HTERT RPE-1 (cell line): ENCODE measurements around the gene PARD6A.
"Not testable (repeated sequence)": the region's sequence is repeated elsewhere in the genome, so short reads cannot be mapped to it uniquely, and the experiment has no call there.

Experiments used
- in situ Hi-C: fragments of 300-500 bp; cut with MboI; formaldehyde crosslinking; loops from 4 replicates; pipeline ENCODE4 v1.14.3; 2020; ENCODE audit warnings: low sequenced_read_pairs

PARD6A gene

DNA sequence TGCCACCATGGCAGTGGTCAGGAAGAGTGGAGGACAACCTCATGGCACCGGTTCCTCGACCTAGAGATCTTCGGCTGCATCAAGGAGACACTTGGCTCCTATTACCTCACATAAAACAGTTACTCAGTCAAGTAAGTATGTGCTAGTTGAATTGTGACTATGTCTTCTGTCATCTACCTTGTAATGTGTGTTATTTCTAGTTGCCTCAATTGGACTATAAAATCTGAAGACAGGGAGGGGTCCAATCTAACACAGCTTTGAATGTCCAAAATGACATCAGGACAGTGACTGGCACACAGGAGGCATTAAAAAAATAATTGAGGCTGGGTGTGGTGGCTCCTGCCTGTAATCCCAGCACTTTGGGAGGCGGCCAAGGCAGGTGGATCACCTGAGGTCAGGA is 23.0 kb downstream of the PARD6A start:
- in situ Hi-C loops, result no loop called here

DNA sequence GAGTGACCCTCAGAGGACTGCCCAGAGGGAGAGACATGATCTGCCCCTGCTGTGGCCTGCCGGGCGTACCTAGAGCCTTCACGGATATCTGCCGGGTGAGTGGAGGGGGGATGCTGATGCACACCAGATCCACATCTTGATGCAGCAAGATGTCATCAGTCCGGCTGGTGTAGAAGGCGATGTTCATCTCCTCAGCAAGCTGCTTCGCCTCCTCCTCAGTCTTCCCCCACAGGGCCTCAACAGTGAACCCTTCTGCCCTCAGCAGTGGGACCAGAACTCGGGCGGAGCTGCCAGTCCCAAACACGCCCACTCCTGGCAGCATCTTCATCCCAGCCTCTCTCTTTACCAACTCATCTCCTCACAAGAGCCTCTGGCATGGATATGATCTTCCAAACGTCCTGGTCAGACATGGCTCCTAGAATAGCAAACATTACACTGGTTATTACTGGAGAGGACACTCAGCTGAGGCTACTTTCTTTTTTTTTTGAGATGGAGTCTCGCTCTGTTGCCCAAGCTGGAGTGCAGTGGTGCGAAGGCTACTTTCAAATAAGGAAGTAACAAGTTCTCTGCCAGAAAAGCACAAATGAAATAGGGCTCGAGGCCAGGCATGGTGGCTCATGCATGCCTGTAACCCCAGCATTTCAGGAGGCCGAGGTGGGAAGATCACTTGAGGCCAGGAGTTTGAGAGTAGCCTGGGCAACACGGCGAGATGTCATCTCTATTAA is 24.8 kb downstream of the PARD6A start:
- in situ Hi-C loops, result no loop called here

DNA sequence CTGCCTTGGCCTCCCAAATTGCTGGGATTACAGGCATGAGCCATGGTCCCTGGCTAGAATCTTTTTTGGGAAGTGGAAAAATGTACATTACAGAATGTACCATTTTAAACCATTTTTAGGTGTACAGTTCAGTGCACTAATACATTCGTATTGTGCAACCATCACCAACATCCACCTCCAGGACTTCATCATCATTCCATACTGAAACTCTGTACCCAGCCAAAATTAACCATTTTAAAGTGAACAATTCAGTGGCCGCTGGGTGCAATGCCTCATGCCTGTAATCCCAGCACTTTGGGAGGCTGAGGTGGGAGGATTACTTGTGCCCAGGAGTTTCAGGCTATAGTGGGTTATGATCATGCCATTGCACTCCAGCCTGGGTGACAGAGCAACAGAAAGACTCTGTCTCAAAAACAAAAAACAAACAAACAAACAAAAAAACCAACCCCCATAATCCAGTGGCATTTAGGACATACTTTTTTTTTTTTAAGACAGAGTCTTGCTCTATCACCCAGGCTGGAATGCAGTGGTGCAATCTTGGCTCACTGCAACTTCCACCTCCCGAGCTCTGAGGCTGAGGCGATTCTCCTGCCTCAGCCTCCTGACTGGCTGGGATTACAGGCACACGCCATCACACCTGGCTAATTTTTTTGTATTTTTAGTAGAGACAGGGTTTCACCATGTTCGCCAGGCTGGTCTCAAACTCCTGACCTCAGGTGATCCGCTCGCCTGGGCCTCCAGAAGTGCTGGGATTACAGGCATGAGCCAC is 32.9 kb downstream of the PARD6A start:
- in situ Hi-C loops, result not testable (repeated sequence)

GRCh38 chr16:67694611-67695010 is 33.9 kb downstream of the PARD6A start:
- in situ Hi-C loops, result no loop called here

DNA sequence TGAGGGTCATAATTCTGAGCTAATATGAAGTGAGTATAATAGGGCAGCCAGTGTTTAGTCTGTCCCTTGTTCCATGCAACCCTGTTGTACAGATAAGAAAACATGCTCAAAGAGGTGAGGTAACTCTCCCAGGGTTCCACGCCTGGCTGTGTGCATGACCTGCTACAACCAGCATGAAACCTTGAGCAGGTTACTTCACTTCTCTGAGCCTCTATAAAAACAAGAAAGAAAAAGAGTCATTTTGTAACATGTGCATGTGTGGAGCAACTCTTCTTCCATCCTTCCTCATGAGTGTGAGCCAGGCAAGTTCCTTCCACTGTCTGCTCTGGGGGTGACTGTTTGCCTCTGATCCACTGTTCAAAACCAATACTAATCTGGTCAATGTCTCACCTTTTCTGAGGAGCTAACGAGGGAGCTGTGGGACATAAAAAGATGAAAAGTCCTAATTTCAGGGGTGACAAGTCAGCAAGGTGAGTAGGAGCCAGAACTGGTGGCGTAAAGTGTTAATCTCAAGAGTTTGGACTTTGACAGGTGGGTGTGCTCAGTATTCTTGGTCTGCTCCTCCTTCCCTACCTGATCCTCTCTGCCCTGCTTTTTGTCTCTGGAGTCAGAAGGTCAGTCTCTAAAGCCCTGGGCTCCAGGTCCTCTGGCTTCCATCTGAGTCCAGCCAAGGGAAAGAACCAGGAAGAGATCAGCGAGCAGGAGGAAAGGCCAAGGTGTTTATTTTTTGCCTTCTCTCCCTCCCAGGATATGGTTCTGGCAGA is 36.8 kb downstream of the PARD6A start:
- in situ Hi-C loops, result no loop called here

GRCh38 chr16:67699265-67699664 is 38.5 kb downstream of the PARD6A start:
- in situ Hi-C loops, result no loop called here

DNA sequence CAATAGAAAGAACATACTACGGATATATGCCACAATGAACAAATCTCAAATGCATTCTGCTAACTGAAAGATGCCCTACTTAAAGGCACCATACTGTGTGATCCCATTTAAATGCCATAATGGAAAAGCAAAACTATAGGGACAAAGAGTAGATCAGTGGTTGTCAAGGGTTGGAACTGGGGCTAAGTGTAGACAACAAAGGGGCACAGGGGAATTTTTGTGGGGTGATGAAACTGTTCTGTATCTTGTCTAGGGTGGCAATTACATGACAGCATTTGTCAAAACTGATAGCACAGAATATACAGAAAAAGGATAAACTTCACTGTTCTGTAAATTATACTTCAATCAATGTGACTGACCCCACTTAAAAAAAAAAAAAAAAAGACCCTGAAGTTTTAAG is 40.7 kb downstream of the PARD6A start:
- in situ Hi-C loops, result no loop called here

DNA sequence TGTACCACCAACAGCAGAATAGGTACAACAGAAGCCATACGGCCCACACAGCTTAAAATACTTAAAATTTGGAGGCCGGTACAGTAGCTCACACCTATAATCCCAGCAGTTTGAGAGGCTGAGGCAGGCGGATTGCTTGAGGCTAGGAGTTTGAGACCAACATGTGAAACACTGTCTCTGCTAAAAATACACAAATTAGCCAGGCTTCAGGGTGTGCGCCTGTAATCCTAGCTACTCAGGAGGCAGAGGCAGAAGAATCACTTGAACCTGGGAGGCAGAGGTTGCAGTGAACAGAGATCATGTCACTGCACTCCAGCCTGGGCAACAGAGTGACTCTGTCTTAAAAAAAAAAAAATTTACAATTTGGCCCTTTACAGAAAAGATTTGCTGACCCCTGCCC is 41.4 kb downstream of the PARD6A start:
- in situ Hi-C loops, result no loop called here

DNA sequence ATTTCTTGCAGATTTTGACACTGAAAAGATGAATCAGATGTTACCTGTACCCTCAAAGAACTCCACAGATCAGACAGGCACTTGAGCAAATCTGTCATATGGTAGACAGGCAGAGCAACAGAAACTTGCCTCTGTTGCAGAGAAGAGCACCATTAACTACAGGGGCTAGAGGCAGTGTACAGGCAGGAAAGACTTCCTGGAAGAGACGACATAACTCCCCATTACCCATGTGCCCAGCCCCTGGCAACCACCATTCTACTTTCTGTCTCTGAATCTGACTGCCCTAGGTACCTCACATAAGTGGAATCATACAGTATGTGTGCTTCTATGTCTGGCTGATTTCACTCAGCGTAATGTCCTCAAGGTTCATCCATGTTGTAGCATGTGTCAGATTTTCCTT is 42.9 kb downstream of the PARD6A start:
- in situ Hi-C loops, result no loop called here

- in situ Hi-C loops, result no loop called here
Measured at GRCh38 chr16:67704110-67704509, 43.4 kb downstream of the PARD6A start.

- in situ Hi-C loops, result no loop called here
Measured at GRCh38 chr16:67707210-67707609, 46.5 kb downstream of the PARD6A start.

DNA sequence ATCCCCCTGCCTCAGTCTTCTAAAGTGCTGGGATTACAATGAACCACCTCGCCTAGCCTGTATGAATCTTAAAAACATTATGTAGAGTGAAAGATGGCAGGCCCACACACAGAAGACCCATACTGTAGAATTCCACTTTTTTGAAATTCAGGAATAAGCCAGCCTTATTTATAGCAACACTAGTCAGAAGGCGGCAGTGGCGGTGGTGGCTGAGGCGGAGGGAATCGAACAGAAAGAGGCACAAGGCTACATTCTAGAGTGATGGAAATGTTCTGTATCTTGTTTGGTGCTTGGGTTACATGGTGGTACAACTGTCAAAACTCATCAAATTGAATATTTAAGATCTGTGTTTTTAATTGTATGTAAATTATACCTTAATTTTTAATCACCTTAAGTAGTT is 47.0 kb downstream of the PARD6A start:
- in situ Hi-C loops, result no loop called here

DNA sequence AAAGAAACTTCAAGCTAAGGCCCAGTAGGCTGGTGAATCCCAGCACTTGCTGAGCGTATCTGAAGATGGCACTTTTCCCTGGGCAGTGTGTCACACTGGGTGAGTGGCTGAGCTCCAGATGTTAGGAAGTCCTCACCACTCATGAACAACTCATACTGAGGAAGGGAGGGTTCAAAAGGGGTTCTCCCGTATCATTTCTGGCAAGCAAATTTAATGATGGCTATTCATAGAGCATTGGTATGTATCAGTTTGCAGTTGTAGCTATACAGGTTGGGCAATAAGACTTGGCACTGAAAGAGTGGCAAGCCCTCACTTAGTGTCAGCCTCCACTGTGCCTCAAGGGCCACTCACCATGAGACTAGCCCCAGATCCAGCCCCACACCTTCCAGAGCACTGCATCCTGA is 47.6 kb downstream of the PARD6A start:
- in situ Hi-C loops, result no loop called here

- in situ Hi-C loops, result no loop called here
Measured at GRCh38 chr16:67709050-67709449, 48.3 kb downstream of the PARD6A start.

- in situ Hi-C loops, result no loop called here
Measured at GRCh38 chr16:67710607-67711006, 49.8 kb downstream of the PARD6A start.
